Large intestine (tissue), 12 donors: ENCODE measurements around the gene NR2F1. TPM values are rescaled to one million over a fixed set of nuclear protein-coding genes. Genes with fewer than 3 reads are reported as not detected.
"Not testable (repeated sequence)": the region's sequence is repeated elsewhere in the genome, so short reads cannot be mapped to it uniquely, and the experiment has no call there.

Source experiments
- DNase-seq, 2 donors: peaks; one replicate each; pipeline versions ENCODE4 v3.0.0 to v3.0.0-alpha.2; 2013
- H3K27ac ChIP-seq: one replicate; pipeline ENCODE4 v1.5.1; 2013; ENCODE audit warnings: low read length
- H3K27me3 ChIP-seq: 2 replicates; pipeline ENCODE4 v1.6.1; 2013; ENCODE audit warnings: low read length; ENCODE audit not compliant: control insufficient read depth, insufficient read depth
- H3K36me3 ChIP-seq: 2 replicates; pipeline ENCODE4 v1.6.1; 2013; ENCODE audit warnings: low read length; ENCODE audit not compliant: control insufficient read depth, insufficient read depth
- H3K4me1 ChIP-seq: one replicate; pipeline ENCODE4 v1.6.1; 2013; ENCODE audit warnings: low read length; ENCODE audit not compliant: control insufficient read depth, insufficient read depth
- H3K4me3 ChIP-seq: one replicate; pipeline ENCODE4 v1.5.1; 2013; ENCODE audit warnings: low read length
- H3K9me3 ChIP-seq: one replicate; pipeline ENCODE4 v1.6.1; 2013; ENCODE audit warnings: mild to moderate bottlenecking, low read depth, low read length, moderate library complexity; ENCODE audit not compliant: control insufficient read depth
- WGBS: methylation state at CpG from one replicate; pipeline ENCODE4 v1.1.5; 2013; ENCODE audit warnings: low lambda C conversion rate; ENCODE audit not compliant: insufficient coverage; 5-methylcytosine and 5-hydroxymethylcytosine counted together
- long read RNA-seq, 11 donors: transcript quantifications; one replicate each; lab custom pipeline, GENCODE V29; 2026
- polyA plus RNA-seq: library from polyadenylated mRNA; unstranded; fragments of 120-200 nt; gene quantifications from one replicate; pipeline ENCODE4 v1.2.1, GENCODE V29; 2013

The NR2F1 gene
- polyA plus RNA-seq: 7.6 TPM
- long read RNA-seq, donor 1, partial matches to known transcripts: 0 of 1 reads
- long read RNA-seq, donor 1, other reads (novel, unspliced or antisense): 0 of 1 reads
- long read RNA-seq, donor 2, partial matches to known transcripts: 0 of 3 reads
- long read RNA-seq, donor 2, other reads (novel, unspliced or antisense): 0 of 3 reads
- long read RNA-seq, donor 3, partial matches to known transcripts: 0 of 3 reads
- long read RNA-seq, donor 3, other reads (novel, unspliced or antisense): 0 of 3 reads
- long read RNA-seq, donor 4: 0 reads
- long read RNA-seq, donor 5, transcript NR2F1-206 (3 exons, 3,841 nt): major isoform, 5 of 5 reads
- long read RNA-seq, donor 5, partial matches to known transcripts: 0 of 5 reads
- long read RNA-seq, donor 5, other reads (novel, unspliced or antisense): 0 of 5 reads
- long read RNA-seq, donor 6, partial matches to known transcripts: 0 of 4 reads
- long read RNA-seq, donor 6, other reads (novel, unspliced or antisense): 0 of 4 reads
- long read RNA-seq, donor 7, partial matches to known transcripts: 10 of 12 reads
- long read RNA-seq, donor 7, other reads (novel, unspliced or antisense): 0 of 12 reads
- long read RNA-seq, donor 8, partial matches to known transcripts: 0 of 2 reads
- long read RNA-seq, donor 8, other reads (novel, unspliced or antisense): 0 of 2 reads
- long read RNA-seq, donor 9, partial matches to known transcripts: 0 of 1 reads
- long read RNA-seq, donor 9, other reads (novel, unspliced or antisense): 0 of 1 reads
- long read RNA-seq, donor 10: 0 reads
- long read RNA-seq, donor 11, partial matches to known transcripts: 0 of 1 reads
- long read RNA-seq, donor 11, other reads (novel, unspliced or antisense): 0 of 1 reads

DNA sequence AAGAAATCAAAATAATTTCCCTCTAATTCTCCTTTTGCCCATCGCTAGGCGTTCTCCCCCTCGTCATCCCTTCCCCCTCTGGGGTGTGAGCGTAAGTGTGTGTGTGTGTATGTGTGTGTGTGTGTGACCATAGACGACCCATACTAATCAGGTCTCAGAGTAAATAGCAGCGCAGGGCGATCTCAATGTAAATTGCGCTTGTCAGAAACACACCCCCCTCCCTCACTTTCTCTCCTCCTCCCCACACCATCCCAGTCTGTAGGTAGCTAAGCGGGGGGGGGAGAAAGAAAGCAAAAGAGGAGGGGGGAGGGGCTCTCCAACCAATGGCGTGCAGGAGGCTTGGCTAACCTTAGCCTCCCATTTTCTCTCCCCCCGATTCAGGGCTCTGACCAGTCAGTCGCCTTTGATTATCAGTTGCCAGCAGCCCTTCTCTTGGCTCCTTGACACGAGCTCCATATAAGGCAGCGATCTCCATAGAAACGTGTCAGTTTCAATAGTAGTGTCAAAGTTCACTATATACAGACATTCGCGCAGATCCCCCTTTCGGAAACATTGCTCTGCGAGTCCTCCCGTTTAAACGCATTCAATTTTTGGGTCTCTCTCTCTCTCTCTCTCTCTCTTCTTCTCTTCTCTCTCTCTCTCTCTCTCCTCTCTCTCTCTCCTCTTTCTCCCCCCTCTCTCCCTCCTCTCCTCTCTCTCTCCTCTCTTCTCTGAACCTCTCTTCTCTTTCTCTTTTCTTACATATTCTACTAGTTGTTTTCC is at the start of gene NR2F1:
Gene NR2F1 (plus strand): TSS at position 546 of the 762 bp plus-strand sequence. CDS start 1,802 bp downstream, outside the sequence.
- Histone ChIP-seq H3K9me3 (peaks cover 25% of the 10 kb centered on the region), H3K4me1 (peaks cover 30% of the 10 kb centered on the region), H3K27ac (no peak within 1 kb of the TSS), H3K36me3 (no peaks in the 10 kb centered on the region), H3K4me3 (peak within 1 kb of the TSS; percentile 29), H3K27me3 (peaks cover 85% of the 10 kb centered on the region)
- DNase-seq: peak; percentile 66 to 77
- WGBS: 0% methylated on average over 6 of the region's 21 CpGs

DNA sequence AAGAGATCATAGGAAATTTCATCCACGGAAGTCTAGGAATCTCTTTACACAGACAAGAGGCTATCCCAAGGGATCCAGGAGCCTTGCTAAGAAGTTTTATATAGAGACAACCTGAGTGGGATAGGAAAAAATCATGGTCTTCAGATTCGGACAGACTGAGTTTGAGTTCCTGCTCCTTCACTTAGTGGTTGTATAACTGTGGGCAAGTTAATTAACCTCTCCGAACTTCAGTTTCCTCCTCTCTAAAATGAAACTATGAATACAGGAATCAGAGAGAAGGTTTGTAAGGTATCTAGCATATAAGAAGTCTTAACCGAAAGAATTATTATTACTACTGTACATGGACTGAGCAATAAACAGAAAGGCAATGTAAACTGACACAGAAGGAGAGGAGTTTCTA is 37.1 kb upstream of the NR2F1 start:
- H3K27me3 ChIP-seq: no peaks in the 10 kb centered on the region
- H3K36me3 ChIP-seq: no peaks in the 10 kb centered on the region
- no peaks in the 10 kb centered on the region for H3K9me3 ChIP-seq
- H3K4me1 ChIP-seq: no peaks in the 10 kb centered on the region
- no peak for DNase-seq
- no peak overlapping the region for H3K27ac ChIP-seq
- no peak overlapping the region for H3K4me3 ChIP-seq
- 100% methylated on average over 1 of the region's 4 CpGs for whole genome bisulfite sequencing

DNA sequence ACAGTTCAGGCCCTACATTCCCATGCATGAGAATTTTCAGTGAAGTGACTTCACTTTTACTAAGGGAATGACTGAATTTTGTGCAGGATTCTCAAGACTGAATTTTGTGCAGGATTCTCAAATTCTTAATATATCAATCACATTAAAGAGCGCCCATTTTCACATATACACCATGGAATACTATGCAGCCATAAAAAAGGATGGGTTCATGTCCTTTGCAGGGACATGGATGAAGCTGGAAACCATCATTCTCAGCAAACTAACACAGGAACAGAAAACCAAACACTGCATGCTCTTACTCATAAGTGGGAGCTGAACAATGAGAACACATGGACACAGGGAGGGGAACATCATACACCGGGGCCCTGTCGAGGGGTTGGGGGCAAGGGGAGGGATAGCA is 33.4 kb upstream of the NR2F1 start:
- not testable (repeated sequence) for H3K9me3 ChIP-seq, H3K4me1 ChIP-seq, H3K27me3 ChIP-seq, DNase-seq, H3K36me3 ChIP-seq, H3K27ac ChIP-seq, H3K4me3 ChIP-seq
- WGBS: no CpG with 5 or more reads among the region's 3 CpGs

DNA sequence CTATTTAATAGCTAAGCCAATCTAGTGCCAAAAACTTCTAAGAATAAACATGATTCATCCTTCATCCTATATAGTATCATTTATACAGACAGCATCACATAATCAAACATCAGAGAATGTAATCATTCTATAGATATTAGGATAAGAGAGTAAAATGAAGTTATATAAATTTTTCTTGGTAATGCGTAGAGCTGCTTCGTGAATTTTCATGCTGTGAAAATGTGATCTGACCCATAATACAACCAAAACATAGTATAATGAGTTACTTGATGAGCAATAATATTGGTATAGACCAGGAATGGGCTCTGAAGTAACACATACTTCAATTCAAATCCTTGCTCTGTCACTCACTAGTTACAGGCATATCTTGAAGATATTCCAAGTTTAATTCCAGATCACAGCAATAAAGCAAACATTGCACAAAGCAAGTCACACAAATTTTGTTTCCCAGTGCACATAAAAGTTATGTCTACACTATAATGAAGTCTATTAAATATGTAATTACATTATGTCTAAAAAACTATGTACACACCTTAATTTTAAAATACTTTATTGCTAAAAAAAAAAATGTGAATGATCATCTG is 25.9 kb upstream of the NR2F1 start:
- 100% methylated on average over 2 of the region's 2 CpGs for WGBS

DNA sequence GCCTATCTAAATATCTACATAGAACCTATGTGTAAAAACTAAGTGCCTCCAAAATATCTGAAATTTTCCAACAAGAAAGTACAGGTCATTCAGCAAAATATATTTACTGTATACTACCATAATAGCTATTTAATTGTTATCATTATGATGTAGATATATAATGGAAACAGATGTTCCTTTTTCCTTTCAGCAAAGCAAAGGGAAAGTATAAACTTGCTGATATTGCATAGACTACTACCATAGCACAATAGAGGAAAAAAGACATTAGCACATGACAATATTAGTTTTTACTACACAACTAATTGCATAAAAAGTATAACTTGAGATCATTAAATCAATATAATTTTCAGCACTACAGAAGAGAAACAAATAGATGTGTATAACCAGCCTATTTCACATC is 16.9 kb upstream of the NR2F1 start:
- Histone ChIP-seq H3K36me3 (no peaks in the 10 kb centered on the region), H3K27ac (no peak overlapping the region), H3K4me3 (no peak overlapping the region), H3K4me1 (peaks cover 6% of the 10 kb centered on the region), H3K27me3 (peaks cover 31% of the 10 kb centered on the region), H3K9me3 (peaks cover 9% of the 10 kb centered on the region)
- DNase-seq: no peak

More for the DNA sequence above, 25.9 kb upstream of the NR2F1 start:
- Histone ChIP-seq H3K4me3 (no peak overlapping the region), H3K36me3 (no peaks in the 10 kb centered on the region), H3K27ac (no peak overlapping the region), H3K27me3 (no peaks in the 10 kb centered on the region), H3K9me3 (no peaks in the 10 kb centered on the region), H3K4me1 (no peaks in the 10 kb centered on the region)
- no peak for DNase-seq

DNA sequence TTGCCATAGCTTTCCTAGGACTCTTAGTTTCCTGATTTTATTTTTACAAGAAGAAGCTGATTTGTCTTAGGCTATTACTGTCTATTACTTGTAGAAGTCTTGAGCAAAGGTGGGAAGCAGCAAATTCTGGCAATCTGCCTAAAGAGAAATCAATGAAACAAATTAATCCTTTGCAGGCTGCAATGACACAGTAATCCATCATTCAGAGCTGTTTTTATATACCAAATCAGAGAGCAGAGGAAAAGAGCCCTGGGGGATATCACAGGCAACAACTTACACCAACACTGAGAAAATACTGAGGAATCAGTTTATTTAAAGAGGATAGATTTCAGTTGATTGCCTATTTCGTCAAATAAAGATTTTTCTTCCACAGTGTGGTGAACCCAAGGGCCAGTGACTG is 15.6 kb upstream of the NR2F1 start:
- peaks cover 44% of the 10 kb centered on the region for H3K27me3 ChIP-seq
- no CpG with 5 or more reads among the region's 1 CpG for WGBS
- DNase-seq: no peak
- H3K27ac ChIP-seq: no peak overlapping the region
- no peak overlapping the region for H3K4me3 ChIP-seq
- peaks cover 14% of the 10 kb centered on the region for H3K4me1 ChIP-seq
- H3K36me3 ChIP-seq: no peaks in the 10 kb centered on the region
- peaks cover 14% of the 10 kb centered on the region for H3K9me3 ChIP-seq

DNA sequence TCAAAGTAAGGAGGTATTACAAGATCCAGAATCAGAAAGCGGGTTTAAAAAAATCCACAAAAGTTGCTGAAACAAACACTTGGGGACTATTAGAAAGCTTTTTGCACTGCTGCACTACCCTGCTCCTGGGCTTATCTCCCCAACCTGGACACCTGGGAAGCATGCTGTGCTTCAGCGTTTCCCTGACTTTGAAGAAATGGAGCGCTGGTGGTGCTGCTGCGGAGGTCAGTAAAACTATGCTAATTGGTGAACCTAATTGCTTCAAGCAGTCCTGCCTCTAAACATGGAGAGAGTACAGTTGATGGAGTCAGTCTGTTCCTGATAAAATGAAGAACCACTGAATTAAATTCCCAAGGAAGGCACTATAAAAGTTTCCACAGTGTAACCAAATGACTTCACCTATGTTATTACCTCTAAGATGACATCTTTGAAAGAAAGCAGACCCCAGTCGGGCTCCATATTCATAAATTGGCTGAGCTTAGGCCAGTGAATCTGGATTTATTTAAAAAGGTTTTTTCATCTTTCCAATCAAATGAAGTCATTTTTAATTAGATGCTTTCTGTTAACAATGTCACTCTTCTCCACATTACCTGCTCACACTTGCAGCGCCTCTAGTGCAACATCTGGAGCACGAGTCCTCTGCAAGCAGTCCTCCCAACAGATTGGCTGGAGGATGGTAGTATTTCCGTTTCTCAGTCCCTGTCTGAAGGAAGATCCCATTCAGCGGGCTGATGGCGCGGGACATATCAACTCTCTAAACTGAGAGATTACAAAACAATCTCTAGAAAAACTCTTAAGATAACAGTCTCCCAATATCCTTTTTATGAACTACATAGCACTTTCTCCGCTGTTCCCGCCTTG is 13.5 kb upstream of the NR2F1 start:
- H3K36me3 ChIP-seq: no peaks in the 10 kb centered on the region
- H3K27me3 ChIP-seq: peaks cover 65% of the 10 kb centered on the region
- peaks cover 14% of the 10 kb centered on the region for H3K9me3 ChIP-seq
- DNase-seq: no peak
- peaks cover 14% of the 10 kb centered on the region for H3K4me1 ChIP-seq
- WGBS: 80% methylated on average over 1 of the region's 13 CpGs
- H3K4me3 ChIP-seq: peak overlapping the region; percentile 44
- no peak overlapping the region for H3K27ac ChIP-seq

DNA sequence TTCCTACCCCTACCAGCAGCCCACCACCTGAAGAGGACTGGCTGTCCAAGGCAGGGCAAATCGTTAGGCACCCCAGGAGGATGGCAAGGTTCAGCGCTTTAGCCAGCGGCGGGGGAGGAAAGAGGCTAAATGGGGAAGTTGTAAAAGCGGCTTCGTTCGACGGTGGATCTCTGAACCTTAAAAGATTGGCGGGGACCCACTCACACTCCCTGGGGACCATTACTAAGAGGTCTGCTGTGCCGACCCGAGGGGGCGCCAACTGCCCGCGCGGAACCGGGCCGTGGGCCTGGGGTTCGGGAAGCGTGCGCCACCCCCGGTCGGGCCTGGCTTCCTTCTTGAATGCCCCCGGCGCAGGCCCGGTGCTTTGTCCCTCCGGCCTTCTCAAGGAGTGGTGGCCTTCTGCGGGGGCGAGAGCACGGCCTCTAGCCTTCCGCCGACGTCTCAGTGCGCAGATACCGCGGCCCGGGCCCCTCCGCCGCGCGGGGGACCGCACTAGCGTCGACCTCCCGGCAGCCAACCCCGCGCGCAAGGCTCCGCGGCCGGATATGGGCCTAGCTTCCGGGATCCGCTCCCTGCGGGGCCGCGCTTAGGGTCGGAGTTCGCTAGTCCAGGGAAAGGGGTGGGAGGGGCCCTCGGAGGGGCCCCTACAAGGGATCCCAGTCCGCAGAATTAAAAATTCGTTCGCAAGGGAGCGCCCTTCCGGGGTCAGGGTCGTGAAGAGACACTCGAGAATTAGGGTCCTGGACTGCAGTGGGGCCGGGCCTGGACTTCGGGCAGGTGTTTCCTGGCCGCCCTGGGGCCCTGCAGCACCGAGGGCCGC is 12.5 kb upstream of the NR2F1 start:
- Histone ChIP-seq H3K27ac (no peak overlapping the region), H3K4me1 (peaks cover 14% of the 10 kb centered on the region)
- WGBS: 20% methylated on average over 3 of the region's 70 CpGs

More for the DNA sequence above, 12.5 kb upstream of the NR2F1 start:
- DNase-seq: peak; percentile 56 to 81
- Histone ChIP-seq H3K4me3 (peak overlapping the region; percentile 44), H3K36me3 (no peaks in the 10 kb centered on the region), H3K9me3 (peaks cover 14% of the 10 kb centered on the region), H3K27me3 (peaks cover 75% of the 10 kb centered on the region)
